K562 (cell line): ENCODE data around the gene PITPNM3. TPM values are rescaled to one million over a fixed set of nuclear protein-coding genes. Genes with fewer than 3 reads are reported as not detected.

Experiments
- ATF7 ChIP-seq: fragments of 450-650 bp; IDR thresholded peaks from 2 replicates; pipeline ENCODE4 v1.7.1; 2014; ENCODE audit warnings: mild to moderate bottlenecking, moderate library complexity
- ERF ChIP-seq: fragments of 450-650 bp; formaldehyde crosslinking; IDR thresholded peaks from 2 replicates; pipeline ENCODE4 v1.4.0; 2020; ENCODE audit warnings: mild to moderate bottlenecking, mixed read lengths
- GMEB1 ChIP-seq: fragments of 250-450 bp; sonication (Bioruptor Pico); IDR thresholded peaks from 2 replicates; pipeline ENCODE4 v1.4.0; 2020; ENCODE audit warnings: mild to moderate bottlenecking
- HNRNPH1 ChIP-seq: fragments of 200-400 bp; formaldehyde crosslinking; optimal IDR thresholded peaks from 2 replicates; pipeline ENCODE3; 2017; ENCODE audit warnings: low read depth, mild to moderate bottlenecking, low read length, moderate library complexity
- PRMT5 ChIP-seq: sonication (generic); formaldehyde crosslinking; IDR thresholded peaks from 2 replicates; pipeline ENCODE4 v1.5.0; 2020; ENCODE audit warnings: missing genetic modification reagents
- SOX6 ChIP-seq: fragments of 450-650 bp; IDR thresholded peaks from 2 replicates; pipeline ENCODE4 v1.6.1; 2014; ENCODE audit warnings: mild to moderate bottlenecking
- ZNF311 ChIP-seq: fragments of 250-450 bp; sonication (Bioruptor Pico); IDR thresholded peaks from 2 replicates; pipeline ENCODE4 v1.4.0; 2020; ENCODE audit warnings: mild to moderate bottlenecking, moderate library complexity
- ZNF407 ChIP-seq: fragments of 450-650 bp; IDR thresholded peaks from 2 replicates; pipeline ENCODE4 v1.6.1; 2016; ENCODE audit warnings: low read depth
- polyA plus RNA-seq, 8 experiments: library from polyadenylated mRNA; depleted of rRNA in 4 of 8; stranded (reverse) in 5 of 8; unstranded in 3 of 8; fragments of >200 nt; fragmentation: Nextera tagmentation in 2 of 8; fragmentation: Illumina TruSeq in 1 of 8; extraction: Ambion mirVana in 2 of 8; extraction: Trizol in 1 of 8; gene quantifications; 2 replicates each; pipeline versions ENCODE4 v1.2.1 to v1.2.3, GENCODE V29; 2011 to 2014; ENCODE audit warnings: inconsistent platforms in 1 of 8, missing spikeins in 1 of 8
- total RNA-seq, 7 experiments: library from RNA; depleted of rRNA in 6 of 7; stranded (reverse); fragments of >200 nt in 6 of 7; fragmentation: Illumina TruSeq in 2 of 7; extraction: Trizol in 2 of 7; gene quantifications; 2 replicates each; pipeline versions ENCODE4 v1.2.1 to v1.2.3, GENCODE V29; 2011 to 2021; ENCODE audit warnings: low replicate concordance in 1 of 7

PITPNM3 gene
- total and polyA plus RNA-seq, 9 of the 15 experiments (the other 6 are each of a cell fraction or from before 2014, with no cell fraction given), result 0.14 to 0.38 (median 0.22) TPM; not detected in 2

GRCh38 chr17:6532441-6532885 lies 23.9 kb downstream of the PITPNM3 start (continued):
- TF ChIP-seq ZNF407, result no peak
- TF ChIP-seq HNRNPH1, result no peak
- no peak for TF ChIP-seq ATF7
- no peak for TF ChIP-seq ERF
- TF ChIP-seq GMEB1 (CRISPR knock-in tag), result no peak
- no peak for TF ChIP-seq ZNF311 (CRISPR knock-in tag)
- TF ChIP-seq PRMT5 (CRISPR knock-in tag), result no peak
- no peak for TF ChIP-seq SOX6
